ENCODE results near the gene IGFL4.

DNA sequence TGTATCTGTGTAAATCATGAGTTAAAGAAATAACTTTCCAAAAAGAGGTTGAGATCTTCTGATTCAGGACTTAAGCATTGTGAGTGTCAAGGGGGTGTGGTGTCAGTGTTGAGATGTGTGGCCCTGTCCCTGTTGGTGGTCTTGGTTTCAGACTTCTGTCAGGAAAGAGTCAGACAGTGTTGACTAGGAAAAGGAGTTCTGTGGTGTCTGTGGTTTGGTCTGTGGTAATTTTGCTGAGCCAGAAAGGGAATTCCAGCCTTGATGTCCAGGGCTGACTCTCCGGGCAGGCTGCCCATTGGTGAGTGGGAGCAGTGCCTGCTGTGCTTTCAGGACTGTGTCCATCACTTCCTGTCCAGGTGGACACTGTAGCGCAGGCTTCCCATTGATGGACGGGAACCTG, 39.8 kb upstream of the IGFL4 start:
- TF ChIP-seq, protein P1, sequence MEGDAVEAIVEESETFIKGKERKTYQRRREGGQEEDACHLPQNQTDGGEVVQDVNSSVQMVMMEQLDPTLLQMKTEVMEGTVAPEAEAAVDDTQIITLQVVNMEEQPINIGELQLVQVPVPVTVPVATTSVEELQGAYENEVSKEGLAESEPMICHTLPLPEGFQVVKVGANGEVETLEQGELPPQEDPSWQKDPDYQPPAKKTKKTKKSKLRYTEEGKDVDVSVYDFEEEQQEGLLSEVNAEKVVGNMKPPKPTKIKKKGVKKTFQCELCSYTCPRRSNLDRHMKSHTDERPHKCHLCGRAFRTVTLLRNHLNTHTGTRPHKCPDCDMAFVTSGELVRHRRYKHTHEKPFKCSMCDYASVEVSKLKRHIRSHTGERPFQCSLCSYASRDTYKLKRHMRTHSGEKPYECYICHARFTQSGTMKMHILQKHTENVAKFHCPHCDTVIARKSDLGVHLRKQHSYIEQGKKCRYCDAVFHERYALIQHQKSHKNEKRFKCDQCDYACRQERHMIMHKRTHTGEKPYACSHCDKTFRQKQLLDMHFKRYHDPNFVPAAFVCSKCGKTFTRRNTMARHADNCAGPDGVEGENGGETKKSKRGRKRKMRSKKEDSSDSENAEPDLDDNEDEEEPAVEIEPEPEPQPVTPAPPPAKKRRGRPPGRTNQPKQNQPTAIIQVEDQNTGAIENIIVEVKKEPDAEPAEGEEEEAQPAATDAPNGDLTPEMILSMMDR (IDR thresholded peaks at IDR 0.05): no peak
- TF ChIP-seq POLR2A (IDR thresholded peaks at IDR 0.05): no peak
- no peak for TF ChIP-seq POLR2AphosphoS5 (IDR thresholded peaks at IDR 0.05)
- TF ChIP-seq EP300 (IDR thresholded peaks at IDR 0.05): no peak

Data from stomach (tissue), 4 donors.